GM21367 (cell line): Measurements from ENCODE around the gene PDGFC.
"Not testable (repeated sequence)": the region's sequence is repeated elsewhere in the genome, so short reads cannot be mapped to it uniquely, and the experiment has no call there.

ENCODE experiments used
- ATAC-seq: cut with Tn5 transposase; IDR thresholded peaks from one replicate; pipeline ENCODE4 v1.9.1; 2021; ENCODE audit not compliant: unreplicated experiment

PDGFC gene

DNA sequence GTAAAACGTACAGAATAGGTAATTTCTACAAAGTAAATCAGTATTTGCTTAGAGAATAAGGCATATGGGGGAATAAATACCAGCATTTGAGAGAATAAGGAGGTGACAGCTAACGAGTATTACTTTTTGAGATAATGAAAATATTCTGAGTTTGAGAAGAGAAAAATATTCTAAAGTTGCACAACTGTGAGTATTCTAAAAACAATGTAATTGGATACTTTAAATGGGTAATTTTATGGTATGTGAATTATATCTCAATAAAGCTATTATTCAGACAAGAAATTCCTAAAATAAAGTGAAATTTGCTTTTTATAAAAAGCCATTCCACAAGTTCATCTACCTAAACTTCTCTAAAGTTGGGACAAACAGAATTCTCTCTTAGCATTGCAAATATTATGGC, 62.6 kb downstream of the PDGFC start:
- ATAC-seq = no peak

DNA sequence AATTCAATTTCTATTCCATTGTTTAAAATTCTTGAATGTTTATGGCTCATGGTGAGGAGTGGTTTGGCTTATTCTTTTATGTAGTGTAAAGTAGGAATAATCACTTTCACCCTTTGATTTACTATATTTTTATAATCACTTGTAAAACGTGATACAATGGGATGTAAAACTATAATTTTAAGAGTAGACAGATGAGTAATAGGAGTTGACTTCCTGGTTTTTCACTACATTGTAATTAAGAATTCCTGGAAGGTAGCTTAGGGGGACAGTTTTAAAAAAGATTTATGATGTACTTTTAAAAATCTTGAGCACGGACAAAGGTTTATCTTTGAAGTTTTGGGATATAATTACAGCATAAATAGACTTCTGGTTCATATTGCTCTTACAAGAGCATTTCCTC, 65.3 kb downstream of the PDGFC start:
- no peak for ATAC-seq

DNA sequence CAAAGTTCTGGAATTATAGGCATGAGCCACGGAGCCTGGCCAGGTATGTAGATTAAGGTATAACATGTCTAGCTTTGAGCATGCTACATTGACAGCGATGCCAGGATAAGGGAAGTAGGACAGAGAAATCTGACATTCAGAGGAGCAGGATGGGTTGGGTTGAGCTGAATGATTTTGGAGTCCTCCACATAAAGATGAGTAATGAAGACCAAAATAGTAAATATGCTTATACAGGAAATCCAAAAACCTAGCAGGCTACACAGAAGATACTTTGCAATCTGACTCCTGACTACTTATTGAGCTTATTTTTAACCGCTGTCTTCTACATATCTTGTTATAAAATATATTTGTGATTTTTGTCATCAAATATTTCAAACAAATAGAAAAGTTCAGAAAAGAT, 69.7 kb downstream of the PDGFC start:
- no peak for ATAC-seq

DNA sequence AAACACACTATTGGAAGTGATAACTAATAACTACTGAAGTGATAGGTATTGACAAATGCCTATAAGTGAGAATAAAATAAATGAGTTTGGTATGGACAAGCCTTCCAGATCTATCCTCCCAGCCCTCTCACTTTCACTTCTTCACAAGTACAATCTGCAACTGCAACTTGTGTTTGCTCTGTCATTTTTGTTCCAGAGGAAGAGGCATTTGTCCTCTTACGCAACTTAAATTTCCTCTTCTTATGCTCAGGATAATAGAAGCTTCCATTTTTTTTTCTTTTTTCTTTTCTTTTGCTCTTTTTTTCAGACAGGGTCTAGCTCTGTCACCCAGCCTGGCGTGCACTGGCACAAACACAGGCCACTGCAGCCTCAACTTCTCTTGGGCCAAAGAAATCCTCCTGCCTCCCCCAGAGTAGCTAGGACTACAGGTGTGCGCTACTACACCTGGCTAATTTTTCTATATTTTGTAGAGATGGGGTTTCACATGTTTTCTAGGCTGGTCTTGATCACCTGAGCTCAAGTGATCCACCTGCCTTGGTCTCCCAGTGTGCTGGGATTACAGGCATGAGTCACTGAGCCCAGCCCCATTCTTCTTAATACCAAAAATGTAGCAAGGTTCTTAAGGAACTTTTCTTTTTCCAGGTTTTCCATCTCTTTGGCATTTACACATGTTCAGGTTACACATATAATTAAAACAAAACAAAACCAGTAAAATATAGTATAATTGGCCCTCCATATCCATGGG, 73.1 kb downstream of the PDGFC start:
- ATAC-seq = no peak

DNA sequence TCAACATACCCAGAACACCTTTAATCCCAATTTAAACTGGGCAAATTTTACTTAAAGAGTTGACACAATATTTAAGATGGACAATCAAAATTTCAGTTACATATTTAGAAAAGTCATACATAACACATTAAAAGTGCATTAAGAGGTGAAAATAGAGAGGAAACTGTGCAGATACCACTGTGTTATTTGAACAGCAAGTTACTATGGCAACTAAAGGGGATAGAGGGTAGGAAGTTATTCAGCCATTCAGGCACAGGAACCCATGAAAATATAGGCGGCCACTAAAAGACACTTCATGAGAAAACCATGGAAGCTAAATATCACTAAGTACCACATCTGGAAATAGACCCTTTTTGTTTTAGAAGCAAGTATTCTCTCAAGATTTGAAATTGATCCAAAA, 75.1 kb downstream of the PDGFC start:
- ATAC-seq = no peak

DNA sequence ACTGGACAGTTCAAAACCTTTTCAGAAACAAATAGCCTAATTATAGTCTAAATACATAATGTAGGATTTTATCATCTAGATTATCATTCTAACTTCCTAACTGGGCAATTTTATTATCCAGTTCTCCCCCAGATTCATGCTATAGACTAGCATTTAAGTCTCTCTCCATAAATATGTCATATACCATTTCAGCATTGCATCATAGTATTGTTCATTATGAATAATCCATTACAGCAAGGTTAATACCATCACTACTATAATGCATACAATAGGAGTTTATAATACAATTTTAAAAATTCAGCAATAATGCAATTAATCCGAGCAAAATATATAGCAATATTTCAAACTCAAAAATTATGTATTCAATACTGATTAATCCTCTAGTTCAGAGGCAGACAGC, 77.4 kb downstream of the PDGFC start:
- ATAC-seq = no peak

DNA sequence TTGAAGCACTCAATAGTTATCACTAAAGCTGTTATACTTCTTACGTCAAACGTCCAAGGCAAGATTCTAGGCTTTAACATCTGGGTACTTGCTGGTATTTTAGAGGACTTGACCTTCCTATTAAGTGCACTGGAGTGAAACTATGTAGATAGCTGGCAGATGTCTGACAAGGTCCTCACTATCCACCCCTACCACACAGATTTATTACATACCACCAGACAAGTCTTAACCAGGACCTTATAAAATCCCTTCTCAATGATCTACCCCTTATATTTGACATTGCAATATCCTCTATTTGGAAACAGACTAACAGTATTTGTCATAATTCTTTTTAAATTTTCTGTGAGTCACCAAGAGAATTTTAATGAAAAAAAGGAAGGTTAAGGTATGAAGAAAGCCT, 78.8 kb downstream of the PDGFC start:
- no peak for ATAC-seq

DNA sequence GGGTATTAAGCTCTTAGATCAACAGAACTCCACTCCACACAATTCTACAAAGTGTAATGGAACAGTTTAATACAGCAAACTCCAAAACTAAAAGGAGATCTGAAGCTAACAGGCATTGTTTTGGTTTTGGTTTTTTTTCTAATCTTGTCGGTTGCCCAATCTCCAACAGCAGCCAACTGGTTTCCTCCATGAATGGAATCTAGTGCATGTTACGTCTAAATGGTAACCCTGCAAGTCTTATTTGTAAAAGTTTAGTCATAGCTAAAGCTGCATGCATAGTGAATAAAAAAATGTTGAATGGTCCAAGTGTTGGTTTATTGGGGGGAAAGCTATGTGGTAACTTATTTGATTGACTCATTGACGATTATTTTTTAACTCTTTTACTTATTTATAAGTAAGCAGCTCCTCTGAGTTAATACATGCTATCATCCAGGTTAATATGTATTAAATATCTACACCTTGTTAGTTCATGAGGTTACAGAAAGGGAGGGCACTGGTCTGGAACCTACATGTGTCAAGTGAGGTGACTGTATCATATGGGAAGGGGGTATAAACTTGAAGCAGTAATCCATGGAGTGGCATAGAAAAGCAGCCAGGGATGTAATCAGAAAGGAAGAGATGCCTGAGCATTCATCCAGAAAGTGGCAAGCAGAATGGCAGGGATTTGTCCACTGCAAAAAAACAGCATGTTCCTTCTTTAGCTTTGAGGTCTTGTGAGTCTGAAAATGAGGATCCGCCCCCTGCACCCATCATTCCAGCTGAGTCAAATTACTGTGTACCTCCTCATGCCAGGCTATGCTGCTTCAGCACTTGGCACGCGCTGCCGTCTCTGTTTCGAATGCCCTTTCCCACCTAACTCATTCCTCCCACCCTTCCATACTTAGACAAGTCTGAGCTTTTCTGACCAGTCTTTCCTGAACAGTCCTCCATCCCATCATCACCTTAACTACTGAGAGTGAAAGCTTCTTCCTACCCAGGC, 81.7 kb downstream of the PDGFC start:
- no peak for ATAC-seq

DNA sequence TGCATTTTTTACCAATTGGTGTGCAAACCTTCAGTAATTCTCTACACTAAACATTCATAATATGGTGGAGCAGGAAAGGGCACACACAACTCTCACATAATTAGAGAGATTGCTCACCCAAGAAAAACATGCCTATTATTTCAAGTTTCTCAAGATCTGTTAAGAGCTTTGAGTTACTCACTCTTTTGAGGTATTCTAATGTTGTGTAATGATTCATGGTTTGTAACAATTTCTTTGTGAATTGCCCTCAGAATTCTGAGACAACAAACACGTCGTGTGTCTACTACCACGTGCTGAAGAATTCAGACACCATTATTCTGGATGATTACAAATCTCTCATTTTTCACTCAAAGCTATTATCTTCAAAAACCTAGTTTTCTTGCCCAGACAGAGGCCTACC, 82.8 kb downstream of the PDGFC start:
- ATAC-seq = no peak

DNA sequence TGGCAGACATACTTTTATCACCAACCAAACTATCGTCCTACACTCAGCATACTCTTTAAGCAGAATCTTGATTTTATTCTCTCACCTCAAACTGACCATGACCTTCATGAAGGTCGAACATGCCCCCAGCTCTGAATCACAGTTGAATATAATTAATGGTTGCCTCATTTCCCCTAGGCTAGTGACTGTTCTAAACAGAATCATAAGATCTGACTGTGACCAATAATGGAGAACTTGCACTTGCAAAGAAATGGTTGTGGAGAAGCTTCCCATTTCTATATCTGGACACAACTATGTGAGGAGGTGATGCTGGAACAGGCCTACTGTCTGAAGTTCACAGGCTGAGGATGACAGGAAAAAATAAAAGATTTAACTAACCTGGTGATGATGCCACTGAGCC, 85.1 kb downstream of the PDGFC start:
- no peak for ATAC-seq

DNA sequence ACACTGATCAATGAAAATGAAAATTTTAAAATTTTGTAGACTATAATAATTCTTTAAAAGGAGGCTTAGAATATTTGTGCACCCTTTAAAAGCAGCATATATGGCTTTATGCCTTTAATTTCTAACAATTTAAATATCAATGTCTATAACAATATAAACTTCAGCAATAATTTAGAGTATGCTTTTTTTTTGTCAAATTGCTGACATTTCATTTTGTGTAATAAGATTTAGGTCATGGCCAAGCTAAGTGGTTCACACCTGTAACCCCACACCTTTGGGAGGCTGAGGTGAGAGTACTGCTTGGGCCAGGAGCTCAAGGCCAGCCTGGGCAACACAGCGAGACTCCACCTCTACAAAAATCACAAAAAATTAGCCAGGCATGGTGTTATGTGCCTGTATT, 86.2 kb downstream of the PDGFC start:
- ATAC-seq = no peak

DNA sequence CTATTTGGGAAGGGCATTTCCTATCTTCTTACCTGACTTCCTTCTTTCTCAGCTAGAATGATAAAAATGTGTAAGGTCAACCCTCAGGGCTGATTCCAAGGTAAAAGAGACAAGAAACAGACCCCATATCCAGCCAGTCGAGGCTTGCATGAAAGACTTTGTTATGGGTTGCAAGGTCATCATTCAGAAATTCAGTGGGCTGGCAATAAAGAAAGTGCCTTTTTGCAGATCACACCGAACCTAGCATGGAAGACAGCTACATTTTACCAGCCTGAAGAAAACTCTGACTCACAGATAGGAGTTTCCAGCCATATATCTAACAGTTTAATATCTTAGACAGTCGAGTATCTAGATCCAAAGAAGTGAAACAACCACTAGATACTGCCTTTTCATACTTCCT, 87.4 kb downstream of the PDGFC start:
- ATAC-seq = no peak

DNA sequence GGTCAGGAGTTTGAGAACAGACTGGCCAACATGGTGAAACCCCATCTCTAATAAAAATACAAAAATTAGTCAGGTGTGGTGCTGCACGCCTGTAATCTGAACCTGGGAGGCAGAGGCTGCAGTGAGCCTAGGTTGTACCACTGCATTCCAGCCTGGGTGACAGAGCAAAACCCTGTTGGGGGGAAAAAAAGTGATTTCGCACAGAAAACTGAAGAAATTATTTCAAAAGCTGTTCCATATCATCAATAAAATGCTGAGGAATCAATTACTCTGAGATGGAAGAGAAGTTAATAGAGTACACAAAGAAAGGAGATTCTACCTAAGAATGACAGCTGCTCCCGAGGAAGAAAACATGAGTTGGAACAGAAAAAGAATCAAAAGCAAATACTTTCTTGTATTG, 95.9 kb downstream of the PDGFC start:
- ATAC-seq = no peak

DNA sequence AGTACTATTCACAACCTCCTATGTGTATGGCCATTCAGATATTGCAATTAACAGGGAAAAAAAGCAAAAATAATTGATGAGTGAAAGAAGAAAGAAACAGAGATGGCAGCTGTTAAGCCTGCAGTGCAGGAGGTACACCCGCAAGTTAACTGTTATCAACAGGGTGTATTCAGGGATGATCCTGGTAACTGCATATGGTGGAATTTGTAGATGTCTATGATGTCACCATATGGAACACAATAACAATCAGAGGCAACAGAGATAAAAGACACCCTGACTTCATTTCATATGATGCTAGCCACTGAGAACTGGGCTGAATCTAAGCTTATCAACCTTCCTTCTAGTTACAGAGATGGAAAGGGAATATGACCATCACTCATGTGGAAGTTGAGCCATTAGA, 96.5 kb downstream of the PDGFC start:
- ATAC-seq = no peak

DNA sequence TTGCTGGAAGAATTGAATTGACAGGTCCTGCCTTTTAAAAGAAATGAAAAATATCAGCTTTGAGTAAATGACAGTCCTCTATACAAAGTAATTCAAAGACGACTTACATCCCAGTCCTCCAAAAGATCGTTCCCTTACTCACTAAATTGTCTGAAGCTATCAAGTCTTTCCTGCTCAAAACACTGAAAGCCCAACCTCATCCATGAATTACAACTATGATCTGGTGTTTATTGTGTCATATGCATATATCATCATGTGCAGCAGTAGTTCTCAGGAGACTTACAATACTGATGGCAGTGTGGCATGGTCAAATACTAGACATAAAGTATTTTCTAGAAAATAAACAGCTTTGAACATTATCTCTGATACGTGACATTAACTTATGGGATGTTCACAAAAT, 97.8 kb downstream of the PDGFC start:
- ATAC-seq = no peak

DNA sequence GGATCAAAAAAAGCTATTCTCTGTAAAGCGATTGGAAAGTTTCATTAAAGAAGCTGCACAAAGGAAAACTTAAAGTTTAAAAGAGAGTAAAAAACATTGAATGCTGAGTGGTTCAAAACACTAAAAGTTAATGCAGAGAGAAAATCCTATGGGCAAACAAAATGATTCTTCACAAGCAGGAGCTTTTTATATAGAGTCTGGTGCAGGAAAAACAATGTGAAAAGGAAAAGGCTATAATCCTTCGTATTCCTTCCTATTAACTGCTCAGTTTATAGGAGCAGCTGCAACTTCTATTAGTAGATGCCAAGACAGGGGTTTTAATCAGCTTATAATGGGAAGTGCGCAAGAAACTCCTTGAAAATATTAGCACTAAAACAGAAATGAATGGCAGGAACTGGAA, 100.7 kb downstream of the PDGFC start:
- no peak for ATAC-seq

DNA sequence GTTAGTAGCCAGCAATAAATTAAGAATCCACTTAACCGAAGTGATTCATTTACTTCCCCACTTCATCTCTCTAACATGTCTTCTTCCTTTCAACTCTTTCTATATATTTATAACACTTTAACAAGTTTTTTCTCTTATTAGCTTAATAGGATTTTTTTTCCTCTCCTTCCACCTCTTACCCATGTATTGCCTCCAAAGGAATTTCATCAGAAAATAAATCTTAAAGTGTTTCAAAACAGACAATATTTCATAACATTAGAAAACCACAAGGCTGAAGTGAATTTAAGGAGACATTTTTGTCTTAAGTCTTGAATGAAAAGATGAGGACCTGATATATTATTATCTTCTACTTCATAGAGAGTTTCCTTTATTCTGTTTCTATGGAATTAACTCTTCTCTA, 101.5 kb downstream of the PDGFC start:
- no peak for ATAC-seq

DNA sequence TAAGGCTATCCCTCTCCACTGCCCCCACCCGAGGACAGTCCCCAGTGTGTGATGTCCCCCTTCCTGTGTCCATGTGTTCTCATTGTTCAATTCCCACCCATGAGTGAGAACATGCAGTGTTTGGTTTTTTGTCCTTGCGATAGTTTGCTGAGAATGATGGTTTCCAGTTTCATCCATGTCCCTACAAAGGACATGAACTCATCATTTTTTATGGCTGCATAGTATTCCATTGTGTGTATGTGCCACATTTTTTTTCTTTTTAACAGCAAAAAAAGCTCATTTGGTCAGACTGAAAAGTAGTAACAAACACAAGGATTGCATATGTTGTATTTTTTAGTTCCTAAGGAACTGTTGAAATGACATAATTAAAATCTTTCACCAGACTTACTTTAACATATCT, 105.5 kb downstream of the PDGFC start:
- ATAC-seq = not testable (repeated sequence)

DNA sequence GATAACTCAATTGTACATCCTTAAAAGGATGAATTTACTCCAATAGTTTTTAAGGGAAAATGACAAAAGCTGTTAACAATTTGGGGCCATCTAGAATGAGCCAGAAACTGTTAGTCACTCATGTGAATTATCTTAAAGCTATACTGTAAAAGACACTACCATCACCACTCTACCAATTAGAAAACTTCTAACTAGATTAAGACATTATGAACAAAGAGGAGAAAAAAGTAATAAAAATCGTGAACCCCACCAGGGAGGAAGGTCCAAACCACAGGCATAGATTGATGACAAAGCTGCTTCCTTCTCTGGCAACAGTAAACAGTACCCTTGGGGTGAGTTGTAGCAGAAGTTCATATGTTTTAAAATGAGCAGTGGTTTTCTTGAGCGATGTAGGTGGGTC, 106.1 kb downstream of the PDGFC start:
- no peak for ATAC-seq

DNA sequence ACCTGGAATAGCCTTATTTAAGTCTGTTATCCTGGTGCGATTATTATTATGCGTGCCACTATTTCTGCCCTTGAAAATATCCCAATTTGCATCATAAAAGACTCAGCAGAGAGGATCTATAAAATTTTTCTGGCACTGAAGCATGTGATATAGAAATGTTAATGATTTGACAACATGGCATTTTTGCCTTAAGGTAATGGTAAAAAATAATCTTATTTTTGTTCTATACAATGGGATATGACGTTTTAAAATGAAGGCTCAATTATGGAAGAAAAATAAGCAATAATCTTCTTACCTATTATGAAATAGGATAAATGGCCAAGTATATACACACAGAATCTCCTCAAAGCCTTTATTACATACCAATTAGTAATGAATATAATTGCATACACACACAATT, 113.5 kb downstream of the PDGFC start:
- no peak for ATAC-seq

DNA sequence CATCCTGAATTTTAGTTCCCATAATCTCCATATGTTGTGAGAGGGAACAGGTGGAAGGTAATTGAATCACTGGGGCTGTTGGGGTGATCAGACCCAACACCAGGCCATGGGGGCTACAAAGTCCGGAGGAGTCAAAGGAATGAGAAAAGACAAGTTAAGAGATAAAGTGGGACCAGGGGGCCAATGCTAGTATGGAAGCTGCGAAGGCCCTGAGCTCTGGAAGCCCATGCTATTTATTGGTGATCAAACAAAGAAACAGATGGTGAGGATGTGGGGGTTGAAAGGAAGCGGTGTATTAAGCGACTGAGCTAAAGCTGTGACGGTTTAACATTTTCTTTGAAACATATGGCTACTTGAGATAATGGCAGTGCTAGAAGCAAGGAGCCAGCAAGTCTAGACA, 132.8 kb downstream of the PDGFC start:
- ATAC-seq = no peak

DNA sequence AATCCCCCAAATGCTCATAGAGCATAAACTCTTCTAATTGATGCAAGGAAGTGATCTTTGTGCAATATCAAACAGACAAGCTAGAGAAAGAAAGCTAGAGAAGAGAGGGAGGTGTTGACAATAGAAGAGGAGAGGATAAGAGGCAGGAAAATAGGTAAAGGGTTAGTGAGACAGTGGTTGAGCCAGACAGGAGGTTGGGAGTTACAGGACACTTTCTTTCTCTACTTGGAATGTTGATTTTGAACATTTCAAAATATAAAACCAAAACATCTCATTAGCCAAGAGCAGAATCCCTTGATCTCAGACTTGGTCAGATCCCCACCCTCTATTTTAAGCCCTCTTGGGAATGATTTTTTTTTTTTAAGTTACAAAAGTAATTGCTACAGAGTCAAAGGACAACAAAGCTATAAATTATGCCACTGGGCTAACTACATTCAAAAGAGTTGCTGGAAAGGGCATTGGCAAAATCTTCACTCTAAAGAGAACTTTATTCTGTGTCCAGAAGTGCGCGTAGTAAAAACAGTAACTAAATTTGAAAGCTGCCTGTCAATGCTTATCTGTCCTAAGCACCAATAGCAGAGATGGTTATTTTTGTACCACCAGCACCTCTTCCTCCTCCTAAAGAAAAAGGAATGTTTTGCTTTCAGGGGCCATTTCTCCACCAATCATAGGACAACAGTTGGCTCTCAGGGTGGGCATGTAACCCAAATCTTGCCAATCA, 133.8 kb downstream of the PDGFC start:
- no peak for ATAC-seq
